ENCODE results near the gene GLTPD2.
"Not testable (repeated sequence)": the region's sequence is repeated elsewhere in the genome, so short reads cannot be mapped to it uniquely, and the experiment has no call there.

Gene GLTPD2

DNA sequence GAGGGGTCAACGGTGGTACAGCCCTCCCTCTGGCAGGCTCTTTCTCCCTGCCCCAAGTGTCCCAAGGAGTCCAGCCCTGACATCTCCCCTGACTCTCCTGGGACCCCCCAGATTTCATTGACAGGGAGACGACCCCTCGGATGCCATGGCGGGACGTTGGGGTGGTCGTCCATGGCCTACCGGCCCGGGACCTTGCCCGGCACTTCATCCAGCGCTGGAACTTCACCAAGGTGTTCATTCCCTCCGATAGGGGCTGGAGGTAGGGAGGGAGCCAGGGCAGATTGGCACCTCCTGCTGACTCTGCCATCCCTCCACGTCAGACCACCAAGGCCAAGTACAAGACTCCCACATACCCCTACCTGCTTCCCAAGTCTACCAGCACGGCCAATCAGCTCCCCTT, 28.1 kb downstream of the GLTPD2 start:
- H3K4me3 ChIP-seq (ENCODE audit: low read length), result no peak overlapping the region
- TF ChIP-seq, protein P1, sequence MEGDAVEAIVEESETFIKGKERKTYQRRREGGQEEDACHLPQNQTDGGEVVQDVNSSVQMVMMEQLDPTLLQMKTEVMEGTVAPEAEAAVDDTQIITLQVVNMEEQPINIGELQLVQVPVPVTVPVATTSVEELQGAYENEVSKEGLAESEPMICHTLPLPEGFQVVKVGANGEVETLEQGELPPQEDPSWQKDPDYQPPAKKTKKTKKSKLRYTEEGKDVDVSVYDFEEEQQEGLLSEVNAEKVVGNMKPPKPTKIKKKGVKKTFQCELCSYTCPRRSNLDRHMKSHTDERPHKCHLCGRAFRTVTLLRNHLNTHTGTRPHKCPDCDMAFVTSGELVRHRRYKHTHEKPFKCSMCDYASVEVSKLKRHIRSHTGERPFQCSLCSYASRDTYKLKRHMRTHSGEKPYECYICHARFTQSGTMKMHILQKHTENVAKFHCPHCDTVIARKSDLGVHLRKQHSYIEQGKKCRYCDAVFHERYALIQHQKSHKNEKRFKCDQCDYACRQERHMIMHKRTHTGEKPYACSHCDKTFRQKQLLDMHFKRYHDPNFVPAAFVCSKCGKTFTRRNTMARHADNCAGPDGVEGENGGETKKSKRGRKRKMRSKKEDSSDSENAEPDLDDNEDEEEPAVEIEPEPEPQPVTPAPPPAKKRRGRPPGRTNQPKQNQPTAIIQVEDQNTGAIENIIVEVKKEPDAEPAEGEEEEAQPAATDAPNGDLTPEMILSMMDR (conservative IDR thresholded peaks at IDR 0.05; ENCODE audit: low read length), result no peak
- DNase-seq (ENCODE audit: low read depth), result no peak

DNA sequence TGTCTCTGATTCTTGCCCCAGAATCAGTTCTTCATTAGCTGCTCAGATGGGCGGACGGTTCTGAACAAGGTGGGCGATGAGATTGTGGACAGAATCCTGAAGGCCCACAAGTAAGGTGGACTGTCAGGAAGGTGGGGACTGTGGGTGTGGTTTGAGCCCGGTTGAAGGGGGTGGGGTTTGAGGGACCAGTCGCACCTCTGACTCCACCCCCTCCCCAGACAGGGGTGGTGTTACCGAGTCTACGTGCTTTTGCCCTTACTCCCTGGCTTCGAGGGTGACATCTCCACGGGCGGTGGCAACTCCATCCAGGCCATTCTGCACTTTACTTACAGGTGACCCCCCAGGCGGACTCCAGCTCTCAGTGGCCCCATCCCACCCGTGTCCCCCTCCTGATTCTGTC, 29.5 kb downstream of the GLTPD2 start:
- TF ChIP-seq, protein P1 (conservative IDR thresholded peaks at IDR 0.05; ENCODE audit: low read length), result no peak
- no peak for DNase-seq (ENCODE audit: low read depth)
- no peak overlapping the region for H3K4me3 ChIP-seq (ENCODE audit: low read length)

DNA sequence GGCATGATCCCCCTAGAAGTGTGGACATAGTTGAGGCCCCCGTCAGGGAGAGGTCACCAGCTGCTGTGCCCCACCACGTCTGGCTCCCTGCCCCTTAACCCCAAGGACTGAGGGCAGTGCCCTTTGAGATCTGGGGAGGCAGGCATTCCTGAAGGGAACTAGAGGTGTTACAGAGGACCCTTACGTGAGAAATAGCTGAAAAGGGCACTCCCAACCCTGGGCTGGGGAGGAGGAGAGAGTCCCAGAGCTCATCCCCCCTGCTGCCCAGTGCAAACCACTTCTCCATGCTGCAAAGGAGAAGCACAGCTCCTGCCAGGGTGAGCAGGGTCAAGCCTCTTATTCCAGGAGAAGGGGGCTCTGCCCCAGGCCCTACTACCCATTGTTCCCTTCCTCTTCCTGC, 34.1 kb downstream of the GLTPD2 start:
- no peak for DNase-seq (ENCODE audit: low read depth)
- TF ChIP-seq, protein P1 (conservative IDR thresholded peaks at IDR 0.05; ENCODE audit: low read length), result no peak
- no peak overlapping the region for H3K4me3 ChIP-seq (ENCODE audit: low read length)

DNA sequence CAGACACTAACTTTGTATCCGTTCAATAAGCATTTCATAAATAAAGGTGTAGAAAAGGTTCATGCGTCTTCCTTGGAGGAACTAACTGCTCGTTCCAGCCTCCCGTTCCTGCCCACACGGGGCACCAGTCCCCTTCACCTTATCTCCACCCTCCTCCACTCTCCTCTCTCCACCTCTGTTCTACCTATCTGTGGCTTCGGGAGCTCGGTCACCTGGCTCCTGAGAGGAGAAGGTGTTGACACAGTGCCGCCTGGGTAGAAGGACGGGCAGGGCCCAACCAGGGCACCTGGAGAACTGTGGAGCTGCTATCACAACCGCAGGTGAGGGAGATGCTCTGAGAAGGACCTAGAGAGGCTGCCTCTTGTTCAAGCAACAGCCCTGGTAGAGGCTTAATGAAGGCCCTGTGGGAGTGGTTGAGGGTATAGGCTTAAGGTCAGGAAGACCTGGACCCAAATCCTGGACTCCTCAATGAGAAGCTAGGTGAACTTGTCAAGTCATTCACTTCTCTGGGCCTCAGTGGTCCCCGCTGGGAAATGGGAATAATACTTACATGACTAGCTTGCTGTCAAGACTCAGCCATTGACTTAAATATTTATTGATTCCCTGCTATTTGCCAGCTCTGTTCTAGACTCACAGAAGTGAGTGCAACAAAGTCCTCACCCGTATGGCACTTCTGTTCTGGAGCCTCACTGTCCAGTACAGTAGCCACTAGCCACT, 34.8 kb downstream of the GLTPD2 start:
- no peak for DNase-seq (ENCODE audit: low read depth)

DNA sequence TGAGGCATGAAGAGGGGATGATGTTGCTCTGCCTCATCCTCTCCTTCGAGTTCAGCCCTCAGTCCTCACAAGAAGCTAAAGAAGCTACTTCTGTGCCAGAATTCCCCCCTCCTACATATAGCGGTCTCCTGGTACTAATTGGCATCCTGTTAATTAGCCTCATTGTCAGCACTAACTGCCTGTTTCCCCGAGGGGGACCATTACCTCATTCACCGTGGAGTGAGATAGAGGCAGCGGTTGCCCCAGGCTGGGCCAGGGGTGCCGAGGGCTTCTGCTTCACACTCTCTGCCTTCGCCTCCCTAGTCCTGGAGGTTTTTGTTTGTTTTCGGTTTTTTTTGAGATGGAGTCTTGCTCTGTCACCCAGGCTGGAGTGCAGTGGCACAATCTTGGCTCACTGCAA, 38.6 kb downstream of the GLTPD2 start:
- H3K4me3 ChIP-seq (ENCODE audit: low read length), result no peak overlapping the region
- DNase-seq (ENCODE audit: low read depth), result no peak
- TF ChIP-seq, protein P1 (conservative IDR thresholded peaks at IDR 0.05; ENCODE audit: low read length), result no peak

More for the DNA sequence above, 34.8 kb downstream of the GLTPD2 start:
- TF ChIP-seq, protein P1 (conservative IDR thresholded peaks at IDR 0.05; ENCODE audit: low read length), result no peak
- H3K4me3 ChIP-seq (ENCODE audit: low read length), result no peak overlapping the region

DNA sequence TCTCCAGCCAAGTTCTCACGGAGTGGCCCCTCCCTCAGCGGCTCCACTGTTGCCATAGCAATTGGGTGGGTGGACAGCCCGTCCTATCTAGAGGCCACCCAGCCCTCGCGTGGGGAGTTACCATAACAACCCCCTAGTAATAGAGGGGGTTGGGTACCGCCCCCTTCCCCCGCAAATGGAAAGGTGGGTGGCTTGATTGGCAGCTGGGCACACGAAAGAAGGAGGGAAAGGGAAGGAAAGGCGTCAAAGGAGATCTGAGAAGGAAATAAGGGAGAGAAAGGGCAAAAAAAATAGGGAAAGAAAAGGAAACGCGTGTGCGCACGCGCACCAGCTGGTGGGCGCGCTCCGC, 44.0 kb downstream of the GLTPD2 start:
- H3K4me3 ChIP-seq (ENCODE audit: low read length), result peak overlapping the region; percentile 68
- not testable (repeated sequence) for DNase-seq (ENCODE audit: low read depth)

DNA sequence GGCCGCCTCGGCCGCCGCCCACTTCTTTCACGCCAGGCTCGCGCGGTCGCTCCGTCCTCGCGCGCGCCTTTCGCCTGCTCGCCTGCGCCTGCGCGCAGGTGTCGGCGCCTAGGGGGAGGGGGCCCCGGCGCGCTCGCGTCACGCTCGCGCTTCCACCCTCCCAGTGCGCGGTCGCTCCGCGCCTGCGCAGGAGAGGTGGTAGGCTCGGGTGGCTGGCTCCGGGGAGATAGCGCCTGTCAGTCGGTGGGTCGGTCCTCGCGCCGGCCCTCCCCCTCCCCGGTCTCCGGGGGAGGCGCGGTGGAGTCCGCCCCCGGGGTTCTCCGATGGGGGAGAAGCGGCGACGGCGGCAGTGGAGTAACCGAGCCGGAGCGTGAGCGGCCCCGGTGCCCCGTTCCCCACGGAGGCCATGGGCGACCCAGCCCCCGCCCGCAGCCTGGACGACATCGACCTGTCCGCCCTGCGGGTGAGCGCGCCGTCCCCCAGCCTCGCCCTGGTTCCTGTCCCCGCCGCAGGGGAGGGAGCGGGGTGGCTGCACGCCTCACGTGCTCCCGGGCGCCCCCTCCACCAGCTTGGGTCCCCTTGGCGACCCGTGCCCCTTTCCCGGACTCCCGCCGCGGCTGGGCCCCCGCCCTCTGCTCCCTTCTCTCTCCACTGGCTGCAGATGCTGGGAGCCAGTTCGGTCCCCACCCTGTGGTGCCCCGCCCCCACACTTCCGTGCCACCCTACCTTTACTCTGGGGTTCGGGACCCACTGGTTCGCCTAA, 44.6 kb downstream of the GLTPD2 start, which contains the start of gene MINK1:
MINK1 (plus strand) TSS at position 163 of the 763 bp plus-strand sequence; CDS start at position 407, 244 bp downstream.
- DNase-seq (ENCODE audit: low read depth), result peak; percentile 89
- TF ChIP-seq, protein P1 (conservative IDR thresholded peaks at IDR 0.05; ENCODE audit: low read length), result no peak
- H3K4me3 ChIP-seq (ENCODE audit: low read length), result peak within 1 kb of the TSS; percentile 86

All from AG10803 (cell line).